ENCODE measurements around the gene HRNR.
"Not testable (repeated sequence)": the region's sequence is repeated elsewhere in the genome, so short reads cannot be mapped to it uniquely, and the experiment has no call there.

Gene HRNR

DNA sequence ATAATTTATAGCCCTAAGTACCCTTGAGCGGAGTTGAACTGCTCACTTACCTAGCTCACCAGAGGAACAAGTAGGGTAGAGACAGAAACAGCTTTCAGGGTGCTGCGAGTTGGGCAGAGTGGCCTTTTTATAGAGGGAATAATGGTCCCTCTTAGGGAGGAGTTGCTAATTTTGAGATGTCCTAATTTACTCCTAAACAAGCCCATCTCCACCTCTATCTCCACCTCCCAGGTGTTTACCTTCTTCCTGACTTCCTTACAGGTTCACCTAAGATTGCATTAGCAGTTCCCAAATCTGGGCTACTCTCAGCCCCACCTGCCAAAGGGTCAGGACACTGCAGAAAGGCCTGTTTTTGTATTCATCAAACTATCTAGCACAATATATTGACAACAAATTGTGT is at the start of gene HRNR:
TSS of gene HRNR (minus strand) at position 101 of the 400 bp plus-strand sequence. CDS start 940 bp downstream, outside the sequence.
- DNase-seq (ENCODE audit: low read depth), result no peak

DNA sequence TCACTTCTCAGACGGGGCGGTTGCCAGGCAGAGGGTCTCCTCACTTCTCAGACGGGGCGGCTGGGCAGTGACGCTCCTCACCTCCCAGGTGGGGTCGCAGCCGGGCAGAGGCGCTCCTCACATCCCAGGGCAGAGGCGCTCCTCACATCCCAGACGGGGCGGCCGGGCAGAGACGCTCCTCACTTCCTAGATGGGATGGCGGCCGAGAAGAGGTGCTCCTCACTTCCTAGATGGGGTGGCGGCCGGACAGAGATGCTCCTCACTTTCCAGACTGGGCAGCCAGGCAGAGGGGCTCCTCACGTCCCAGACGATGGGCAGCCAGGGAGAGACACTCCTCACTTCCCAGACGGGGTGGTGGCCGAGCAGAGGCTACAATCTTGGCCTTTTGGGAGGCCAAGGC is 32.4 kb upstream of the HRNR start:
- DNase-seq (ENCODE audit: low read depth), result not testable (repeated sequence)

DNA sequence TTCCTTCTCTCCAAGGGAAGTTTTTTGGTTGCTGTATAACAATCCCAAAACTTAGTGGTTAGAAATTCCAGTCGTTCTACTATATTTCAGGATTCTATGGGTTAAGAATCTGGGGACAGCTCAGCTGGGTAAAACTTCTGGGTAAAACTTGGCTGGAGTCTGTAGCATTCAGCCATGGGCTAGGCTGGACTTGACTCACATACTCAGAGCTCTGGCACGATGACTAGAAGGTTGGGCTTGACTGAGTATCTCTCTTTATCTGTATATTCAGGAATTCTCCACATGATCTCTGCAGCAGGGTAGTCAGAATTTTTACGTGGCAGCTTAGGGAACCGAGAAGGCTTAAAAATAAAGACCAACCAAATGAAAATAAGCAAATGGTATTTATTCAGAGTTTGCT is 28.2 kb upstream of the HRNR start:
- DNase-seq (ENCODE audit: low read depth), result peak; percentile 19

DNA sequence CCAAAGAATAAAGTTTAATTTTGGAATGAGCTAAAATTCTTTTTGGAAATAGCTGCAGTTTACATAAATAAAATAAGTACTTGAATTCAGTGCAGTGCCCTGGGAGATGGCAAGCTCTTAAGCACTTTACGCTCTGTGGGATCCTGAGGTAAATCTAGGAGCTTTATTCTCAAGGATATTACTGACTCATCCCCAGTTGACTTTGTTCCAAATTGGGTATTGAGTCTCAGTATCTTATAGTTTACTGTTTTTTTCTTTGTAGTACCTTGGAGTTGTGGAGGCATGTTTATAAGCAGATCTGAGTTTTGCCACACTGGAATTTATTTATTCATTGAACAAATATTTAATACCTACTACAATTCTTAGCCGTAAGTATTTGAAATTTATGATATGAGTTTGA is 27.4 kb upstream of the HRNR start:
- no peak for DNase-seq (ENCODE audit: low read depth)

DNA sequence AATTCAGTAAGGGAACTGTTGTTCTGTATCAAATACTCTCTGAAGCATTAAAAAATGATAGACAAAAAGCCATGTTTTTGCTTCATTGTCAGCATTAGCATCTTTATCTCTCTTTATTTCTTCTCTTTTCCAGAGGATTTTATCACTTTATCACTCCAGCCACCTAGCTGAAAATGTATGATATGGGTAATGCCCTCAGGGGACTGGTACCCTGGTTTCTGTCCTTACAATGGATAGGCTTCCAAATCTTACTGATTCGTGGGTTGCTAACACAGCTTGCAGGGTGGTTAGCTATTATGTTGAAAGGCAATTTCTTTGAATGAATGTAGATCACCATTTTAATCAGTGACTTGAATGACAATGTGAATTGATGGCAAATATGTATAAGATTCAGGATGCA is 23.3 kb upstream of the HRNR start:
- no peak for DNase-seq (ENCODE audit: low read depth)

DNA sequence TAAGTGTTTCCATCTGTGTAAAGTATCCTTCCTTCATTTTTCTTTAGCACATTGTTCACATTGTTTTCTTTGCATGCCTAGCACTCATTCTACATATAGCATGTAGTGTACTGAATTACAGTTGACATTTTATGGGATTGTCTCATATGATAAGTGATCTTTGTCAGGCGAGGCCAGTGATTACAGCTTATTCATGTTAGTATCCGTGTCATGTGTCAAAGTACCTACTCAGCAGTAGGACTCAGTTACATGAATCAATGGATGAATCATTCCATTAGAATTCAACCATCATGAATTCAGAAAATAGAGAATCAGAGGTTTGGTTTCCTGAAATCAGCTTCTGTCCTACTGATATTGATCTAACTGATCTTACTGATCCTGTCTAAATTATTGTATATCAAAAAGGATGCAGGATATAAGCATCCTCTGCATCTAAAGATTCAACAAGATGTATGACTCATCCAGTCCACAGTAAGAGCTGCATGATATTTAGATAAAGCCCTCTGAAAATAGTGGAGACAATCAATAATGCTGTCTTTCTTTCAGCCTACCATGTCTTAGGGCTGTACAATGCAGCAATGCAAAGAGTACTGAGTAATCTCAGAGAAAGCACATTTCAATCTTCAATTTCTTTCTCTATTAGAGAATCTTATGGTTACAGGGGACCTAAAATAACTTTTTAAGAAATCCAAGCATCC is 20.7 kb upstream of the HRNR start:
- DNase-seq (ENCODE audit: low read depth), result no peak

DNA sequence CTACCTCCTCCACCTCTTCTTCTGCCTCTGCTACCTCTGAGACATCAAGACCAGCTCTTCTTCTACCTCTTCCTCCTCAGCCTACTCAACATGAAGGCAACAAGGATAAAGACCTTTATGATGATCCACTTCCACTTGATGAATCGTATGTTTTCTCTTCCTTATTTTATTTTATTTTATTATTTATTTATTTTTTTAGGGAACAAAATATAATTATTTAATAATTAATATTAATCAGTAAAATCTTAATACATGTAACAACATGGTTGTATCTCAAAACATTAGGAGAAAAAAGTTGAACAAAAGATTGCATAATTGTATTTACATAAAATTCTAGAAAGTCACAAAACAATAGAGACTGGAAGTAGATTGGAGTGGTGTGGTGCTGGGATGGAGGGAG is 13.1 kb upstream of the HRNR start:
- DNase-seq (ENCODE audit: low read depth), result no peak

DNA sequence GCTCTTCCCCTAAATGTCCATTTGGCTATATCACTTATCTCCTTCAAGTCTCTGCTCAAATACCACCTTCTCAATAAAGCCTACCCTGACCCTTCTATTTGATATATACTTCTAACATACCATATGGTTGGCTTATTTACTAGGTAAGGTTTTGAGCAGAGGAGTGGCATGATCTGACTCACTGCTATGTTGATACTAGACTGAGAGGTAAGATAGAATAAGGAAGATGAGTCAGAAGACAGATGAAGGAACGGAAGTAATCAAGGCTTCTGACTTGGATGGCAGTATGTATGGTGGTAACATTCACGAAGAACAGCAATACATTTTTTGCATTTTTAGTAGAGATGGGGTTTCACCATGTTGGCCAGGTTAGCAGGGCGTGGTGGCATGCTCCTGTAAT is 4.8 kb upstream of the HRNR start:
- no peak for DNase-seq (ENCODE audit: low read depth)

DNA sequence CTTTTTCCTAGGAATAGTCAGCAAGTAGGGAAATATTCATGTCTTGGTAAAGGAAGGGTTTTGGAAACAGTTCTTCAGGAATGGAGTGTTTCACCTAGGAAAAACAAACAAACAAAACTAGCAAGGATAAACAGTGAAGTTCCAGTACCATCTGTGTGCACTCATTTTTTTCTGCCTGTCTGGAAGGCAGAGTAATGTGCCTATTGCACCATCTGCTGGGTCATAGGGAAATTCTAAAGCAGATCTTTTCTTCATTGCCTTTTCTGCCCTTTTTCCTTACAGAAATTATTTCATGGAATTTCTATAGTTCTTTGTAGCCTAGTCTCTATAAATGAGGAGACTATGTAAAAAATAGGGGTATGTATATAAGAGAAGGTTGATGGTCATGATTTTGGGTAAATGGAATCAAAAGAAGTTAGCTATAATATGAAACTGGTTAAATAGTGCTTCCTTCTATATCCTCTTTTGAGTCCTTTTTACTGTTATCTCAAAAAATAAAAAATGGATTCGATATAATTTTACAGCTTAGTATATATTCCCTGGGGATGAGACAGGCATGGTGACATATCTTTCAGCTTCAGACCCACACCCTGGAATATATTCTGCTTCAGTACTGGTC is 3.4 kb upstream of the HRNR start:
- DNase-seq (ENCODE audit: low read depth), result peak; percentile 5

DNA sequence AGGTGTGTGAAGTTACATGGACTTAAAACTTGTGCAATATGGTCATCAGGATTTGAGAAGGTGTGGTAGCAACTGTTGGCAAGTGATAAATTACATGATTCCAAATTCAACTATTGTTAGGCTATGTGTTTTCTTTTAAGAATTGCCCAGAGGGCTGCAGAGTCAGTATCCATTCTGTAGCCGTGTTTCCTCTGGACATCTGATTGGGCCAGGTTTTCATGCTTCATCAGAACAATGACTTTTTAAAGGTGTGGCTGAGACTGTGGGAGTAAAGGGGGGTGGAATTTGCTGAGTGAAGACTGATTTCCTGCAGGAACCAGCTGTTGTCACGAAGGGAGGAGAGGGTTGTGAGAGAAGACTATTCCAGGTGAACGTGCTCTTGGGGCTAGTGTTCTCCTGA is 1.7 kb upstream of the HRNR start:
- no peak for DNase-seq (ENCODE audit: low read depth)

DNA sequence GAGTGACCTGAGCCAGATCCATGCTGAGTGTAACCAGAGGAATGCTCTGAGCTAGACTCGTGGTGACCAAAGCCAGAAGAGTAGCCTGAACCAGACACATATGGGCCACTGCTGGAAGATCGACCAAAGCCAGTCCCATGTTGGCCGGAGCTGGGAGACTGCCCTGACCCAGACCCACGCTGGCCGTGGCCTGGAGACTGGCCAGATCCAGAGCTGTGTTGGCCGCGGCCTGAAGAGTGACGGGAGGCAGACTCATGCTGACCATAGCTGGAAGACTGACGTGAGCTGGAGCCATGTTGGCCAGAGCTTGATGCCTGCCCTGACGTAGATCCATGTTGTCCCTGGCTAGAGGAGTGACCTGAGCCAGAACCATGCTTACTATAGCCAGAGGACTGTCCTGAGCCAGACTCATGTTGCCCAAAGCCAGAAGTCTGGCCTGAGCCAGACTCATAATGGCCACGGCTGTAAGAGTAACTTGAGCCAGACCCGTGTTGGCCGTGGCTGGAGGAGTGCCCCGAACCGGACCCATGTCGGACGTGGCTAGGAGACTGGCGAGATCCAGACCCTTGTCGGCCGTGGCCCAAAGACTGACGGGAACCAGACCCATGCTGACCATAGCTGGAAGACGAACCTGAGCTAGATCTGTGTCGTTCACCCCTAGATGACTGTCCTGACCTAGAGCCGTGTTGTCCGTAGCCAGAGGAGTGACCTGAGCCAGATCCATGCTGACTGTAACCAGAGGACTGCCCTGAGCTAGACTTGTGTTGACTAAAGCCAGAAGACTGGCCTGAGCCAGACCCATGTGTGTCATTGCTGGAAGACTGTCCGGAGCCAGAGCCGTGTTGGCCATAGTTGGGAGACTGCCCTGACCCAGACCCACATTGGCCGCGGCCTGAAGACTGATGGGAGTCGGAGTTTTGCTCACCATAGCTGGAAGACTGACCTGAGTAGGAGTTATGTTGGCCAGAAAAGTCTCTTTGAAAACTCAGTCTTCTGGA is 3.5 kb downstream of the HRNR start:
- DNase-seq (ENCODE audit: low read depth), result no peak

DNA sequence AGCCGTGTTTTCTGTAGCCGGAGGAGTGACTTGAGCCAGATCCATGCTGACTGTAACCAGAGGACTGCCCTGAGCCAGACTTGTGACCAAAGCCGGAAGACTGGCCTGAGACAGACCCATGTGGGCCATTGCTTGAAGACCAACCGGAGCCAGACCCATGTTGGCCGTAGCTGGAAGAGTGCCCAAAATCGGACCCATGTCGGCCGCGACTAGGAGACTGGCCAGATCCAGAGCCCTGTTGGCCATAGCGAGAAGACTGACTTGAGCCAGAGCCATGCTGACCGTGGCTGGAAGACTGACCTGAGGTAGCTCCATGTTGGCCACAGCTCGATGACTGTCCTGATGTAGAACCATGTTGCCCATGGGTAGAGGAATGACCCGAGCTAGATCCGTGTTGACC is 4.6 kb downstream of the HRNR start:
- not testable (repeated sequence) for DNase-seq (ENCODE audit: low read depth)

DNA sequence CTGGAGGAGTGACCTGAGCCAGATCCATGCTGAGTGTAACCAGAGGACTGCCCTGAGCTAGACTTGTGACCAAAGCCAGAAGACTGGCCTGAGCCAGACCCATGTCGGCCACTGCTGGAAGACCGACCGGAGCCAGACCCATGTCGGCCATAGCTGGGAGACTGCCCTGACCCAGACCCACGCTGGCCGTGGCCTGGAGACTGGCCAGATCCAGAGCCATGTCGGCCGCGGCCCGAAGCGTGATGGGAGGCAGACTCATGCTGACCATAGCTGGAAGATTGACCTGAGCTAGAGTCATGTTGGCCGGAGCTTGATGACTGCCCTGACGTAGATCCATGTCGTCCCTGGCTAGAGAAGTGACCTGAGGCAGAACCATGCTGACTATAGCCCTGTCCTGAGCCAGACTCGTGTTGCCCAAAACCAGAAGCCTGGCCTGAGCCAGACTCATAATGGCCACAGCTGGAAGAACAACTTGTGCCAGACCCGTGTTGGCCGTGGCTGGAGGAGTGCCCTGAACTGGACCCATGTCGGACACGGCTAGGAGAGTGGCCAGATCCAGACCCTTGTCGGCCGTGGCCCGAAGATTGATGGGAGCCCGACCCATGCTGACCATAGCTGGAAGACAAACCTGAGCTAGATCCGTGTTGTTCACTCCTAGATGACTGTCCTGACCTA is 5.1 kb downstream of the HRNR start:
- no peak for DNase-seq (ENCODE audit: low read depth)

DNA sequence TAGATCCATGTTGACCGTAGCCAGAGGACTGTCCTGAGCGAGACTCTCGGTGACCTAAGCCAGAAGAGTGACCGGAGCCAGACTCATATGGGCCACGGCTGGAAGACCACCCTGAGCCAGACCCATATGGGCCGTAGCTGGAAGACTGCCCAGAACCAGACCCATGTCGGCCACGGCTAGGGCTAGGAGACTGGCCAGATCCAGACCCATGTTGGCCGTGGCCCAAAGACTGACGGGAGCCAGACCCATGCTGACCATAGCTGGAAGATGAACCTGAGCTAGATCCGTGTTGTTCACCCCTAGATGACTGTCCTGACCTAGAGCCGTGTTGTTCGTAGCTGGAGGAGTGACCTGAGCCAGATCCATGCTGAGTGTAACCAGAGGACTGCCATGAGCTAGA is 8.4 kb downstream of the HRNR start:
- not testable (repeated sequence) for DNase-seq (ENCODE audit: low read depth)

DNA sequence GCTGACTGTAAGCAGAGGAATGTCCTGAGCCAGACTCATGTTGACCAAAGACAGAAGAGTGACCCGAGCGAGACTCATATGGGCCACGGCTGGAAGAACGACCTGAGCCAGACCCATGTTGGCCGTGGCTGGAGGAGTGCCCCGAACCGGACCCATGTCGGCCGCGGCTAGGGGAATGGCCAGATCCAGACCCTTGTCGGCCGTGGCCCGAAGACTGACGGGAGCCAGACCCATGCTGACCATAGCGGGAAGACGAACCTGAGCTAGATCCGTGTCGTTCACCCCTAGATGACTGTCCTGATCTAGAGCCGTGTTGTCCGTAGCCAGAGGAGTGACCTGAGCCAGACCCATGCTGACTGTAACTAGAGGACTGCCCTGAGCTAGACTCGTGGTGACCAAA is 9.1 kb downstream of the HRNR start:
- not testable (repeated sequence) for DNase-seq (ENCODE audit: low read depth)

DNA sequence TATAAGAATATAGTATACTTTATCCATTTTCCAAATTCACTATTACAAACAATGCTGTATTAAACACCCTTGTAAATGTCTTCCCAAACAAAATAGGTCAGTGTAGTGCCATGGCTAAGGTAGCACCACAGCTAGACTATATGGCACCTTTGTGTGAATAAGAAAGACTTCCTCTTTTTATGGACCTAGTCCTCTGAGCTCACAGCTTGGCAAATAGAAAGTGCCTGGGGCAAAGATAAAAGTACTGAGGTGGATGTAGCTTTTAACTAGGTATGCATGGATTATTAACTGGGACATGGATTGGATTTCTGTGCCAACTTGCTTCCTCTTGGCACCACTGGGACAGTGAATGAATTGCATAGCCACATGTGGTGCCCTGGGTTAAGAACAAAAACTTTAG is 25.0 kb downstream of the HRNR start:
- DNase-seq (ENCODE audit: low read depth), result no peak

DNA sequence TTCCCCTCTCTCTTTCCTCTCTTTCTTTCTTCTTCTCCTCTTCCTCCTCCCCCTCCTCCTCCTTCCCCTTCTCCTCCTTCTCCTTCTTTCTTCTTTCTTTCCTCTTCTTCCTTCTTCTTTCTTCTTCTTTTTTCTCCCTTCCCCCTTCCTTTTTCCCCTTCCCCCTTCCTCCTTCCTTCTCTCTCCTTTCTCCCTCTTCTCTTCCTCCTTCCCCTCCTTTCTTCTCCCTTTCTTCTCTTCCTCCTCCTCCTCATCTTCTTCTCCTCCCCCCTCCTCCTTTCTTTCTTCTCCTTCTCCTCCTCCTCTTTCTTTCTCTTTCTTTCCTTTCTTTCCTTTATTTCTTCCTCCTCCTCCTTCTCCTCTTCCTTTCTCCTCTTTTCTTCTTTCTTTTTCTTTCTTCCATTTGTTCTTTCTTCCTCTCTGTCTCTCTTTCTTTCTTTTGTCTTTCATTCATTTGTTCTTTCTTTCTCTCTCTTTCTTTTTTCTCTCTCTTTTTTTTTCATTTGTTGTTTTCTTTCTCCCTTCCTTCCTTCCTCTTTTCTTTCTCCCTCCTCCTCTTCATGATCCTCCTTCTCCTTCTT is 26.5 kb downstream of the HRNR start:
- no peak for DNase-seq (ENCODE audit: low read depth)

DNA sequence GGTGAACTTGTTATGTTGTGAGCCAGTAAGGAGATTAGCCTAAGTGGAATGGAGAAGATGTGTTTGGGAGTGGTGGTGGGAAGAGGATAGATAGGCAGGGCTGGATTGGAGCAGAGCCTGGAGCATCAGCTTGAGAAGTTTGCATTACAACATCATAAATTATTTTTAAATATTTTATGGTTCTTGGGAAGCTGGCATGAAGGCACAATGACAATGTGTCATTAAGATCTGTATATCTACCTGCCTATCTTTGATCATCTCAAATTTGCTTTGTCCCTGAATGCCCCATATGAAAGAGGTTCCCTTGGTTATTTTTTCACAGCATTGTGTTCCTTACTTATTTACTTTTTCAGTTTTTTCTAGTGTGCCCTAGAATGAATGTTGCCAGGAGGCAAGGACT is 32.3 kb downstream of the HRNR start:
- DNase-seq (ENCODE audit: low read depth), result no peak

DNA sequence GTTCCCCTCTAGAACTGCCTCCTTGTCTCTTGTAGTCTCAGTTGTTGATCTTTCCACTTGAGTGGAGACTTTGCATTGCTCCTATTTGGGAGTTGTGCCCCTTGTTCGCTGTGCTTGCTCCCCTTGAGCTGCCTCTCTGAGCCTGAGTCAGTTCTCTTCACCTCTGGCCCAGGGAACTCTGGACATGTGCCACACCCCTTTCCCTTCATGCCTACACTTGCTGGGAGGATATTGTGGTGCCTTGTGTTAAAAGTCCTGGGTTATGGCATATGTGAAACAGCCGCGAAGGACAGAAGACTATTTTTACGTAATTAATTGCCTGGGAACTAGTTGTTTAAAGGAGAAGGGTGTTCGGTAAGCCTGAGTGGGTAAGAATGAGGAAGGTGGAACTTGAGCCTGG is 32.7 kb downstream of the HRNR start:
- no peak for DNase-seq (ENCODE audit: low read depth)

DNA sequence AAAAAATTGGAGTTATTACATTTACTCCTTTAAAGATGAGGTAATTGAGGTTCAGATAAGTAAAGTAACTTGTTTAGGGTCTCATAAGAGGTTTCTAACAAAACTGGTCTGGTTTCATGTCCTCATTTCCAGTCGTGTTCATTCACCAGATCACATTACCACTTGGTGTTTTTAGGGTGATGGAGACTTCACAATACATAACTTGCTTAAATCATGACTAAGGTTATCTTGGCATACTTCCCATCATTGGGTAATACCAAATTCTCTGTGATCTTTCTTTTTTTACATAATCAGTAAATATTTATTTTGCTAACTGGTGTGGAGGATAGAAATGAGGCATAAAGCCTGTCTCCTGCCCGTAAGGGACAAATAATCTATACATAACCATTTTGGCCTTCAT is 33.4 kb downstream of the HRNR start:
- peak; percentile 54 for DNase-seq (ENCODE audit: low read depth)

DNA sequence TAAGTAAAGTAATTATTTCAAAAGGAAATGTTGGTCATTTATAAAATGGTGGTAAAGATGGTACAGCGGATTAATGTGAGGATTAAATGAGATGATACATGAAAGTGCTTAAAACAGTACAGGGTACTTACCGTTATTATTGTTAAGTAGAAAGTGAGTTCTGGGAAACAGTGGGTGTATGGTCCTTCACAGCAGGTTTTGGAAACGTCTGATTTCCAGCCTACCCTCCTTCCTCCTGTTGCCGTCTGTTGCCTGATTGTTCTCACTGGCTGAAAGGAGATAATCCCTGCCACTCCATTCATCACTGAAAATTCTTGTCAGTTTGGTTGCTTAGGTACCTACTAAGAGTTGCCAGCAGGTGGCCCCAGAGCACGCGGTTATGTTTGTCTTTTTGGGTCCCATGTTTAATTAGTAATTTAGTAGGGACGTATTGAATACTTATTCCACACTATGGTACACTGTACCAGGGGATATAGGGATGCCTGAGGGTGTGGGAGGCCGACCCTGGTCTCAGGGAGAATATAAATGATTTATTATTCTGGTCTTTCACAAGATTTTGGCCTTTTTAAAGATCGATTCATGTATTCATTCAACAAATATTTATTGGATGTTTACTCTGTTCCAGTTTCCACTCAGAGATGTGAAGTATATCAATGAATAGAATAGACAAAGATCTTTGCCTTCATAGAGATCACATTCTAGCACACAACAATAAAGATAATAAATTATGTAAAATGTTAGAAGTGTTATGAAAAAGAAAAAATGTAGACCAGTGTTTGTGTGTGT is 34.1 kb downstream of the HRNR start:
- peak; percentile 38 for DNase-seq (ENCODE audit: low read depth)

All from stromal cell of bone marrow (primary cell).